GM12878 (cell line): ENCODE data around the gene ICE1. TPM values are rescaled to one million over a fixed set of nuclear protein-coding genes. Genes with fewer than 3 reads are reported as not detected.

Experiments used
- CBFB ChIP-seq: IDR thresholded peaks from 2 replicates; pipeline ENCODE4 v1.6.1; 2016; ENCODE audit warnings: antibody characterized with exemption, low read depth
- CHD2 ChIP-seq: IDR thresholded peaks from 2 replicates; pipeline ENCODE4 v1.6.1; 2011; ENCODE audit warnings: low read depth, low read length, improper control_type of control experiment, borderline replicate concordance
- CREM ChIP-seq: IDR thresholded peaks from 2 replicates; pipeline ENCODE4 v1.6.1; 2014; ENCODE audit warnings: antibody characterized with exemption, low read depth
- EGR1 ChIP-seq, 2 experiments: IDR thresholded peaks; 1 replicate in 1 of 2; 2 replicates in 1 of 2; pipeline ENCODE4 v1.6.1; 2011 to 2012; ENCODE audit warnings: low read depth in 2 of 2, low read length in 2 of 2, borderline replicate concordance in 1 of 2, mild to moderate bottlenecking in 1 of 2, moderate library complexity in 1 of 2
- ETV6 ChIP-seq, 2 experiments: fragments of 450-650 bp in 1 of 2; IDR thresholded peaks in 1 of 2; conservative IDR thresholded peaks in 1 of 2; 2 replicates each; pipeline ENCODE4 v1.6.1; 2014; ENCODE audit warnings: antibody characterized with exemption in 1 of 2, borderline replicate concordance in 1 of 2, low read depth in 1 of 2, mild to moderate bottlenecking in 1 of 2, moderate library complexity in 1 of 2
- JUNB ChIP-seq: IDR thresholded peaks from 2 replicates; pipeline ENCODE4 v1.6.1; 2016; ENCODE audit warnings: antibody characterized with exemption, mild to moderate bottlenecking
- MYB ChIP-seq: fragments of 150-350 bp; IDR thresholded peaks from 2 replicates; pipeline ENCODE4 v1.6.1; 2014; ENCODE audit warnings: mild to moderate bottlenecking, low read depth, low read length, borderline replicate concordance
- MYC ChIP-seq: IDR thresholded peaks from 2 replicates; pipeline ENCODE4 v1.6.1; 2011; ENCODE audit warnings: mild to moderate bottlenecking, low read length, moderate library complexity, inconsistent platforms; ENCODE audit not compliant: insufficient read depth, insufficient replicate concordance, insufficient read length, severe bottlenecking
- RAD21 ChIP-seq: IDR thresholded peaks from 2 replicates; pipeline ENCODE4 v1.6.1; 2011; ENCODE audit warnings: mild to moderate bottlenecking, low read depth, low read length, moderate library complexity; ENCODE audit not compliant: insufficient read depth
- RBBP5 ChIP-seq: fragments of 200-600 bp; sonication (generic); conservative IDR thresholded peaks from 2 replicates; pipeline ENCODE4 v1.6.1; 2016
- RCOR1 ChIP-seq: conservative IDR thresholded peaks from 2 replicates; pipeline ENCODE4 v1.6.1; 2012; ENCODE audit warnings: low read depth, low read length, improper control_type of control experiment
- RUNX3 ChIP-seq: IDR thresholded peaks from 2 replicates; pipeline ENCODE4 v1.6.1; 2012; ENCODE audit warnings: low read length, inconsistent platforms
- SMAD5 ChIP-seq: IDR thresholded peaks from 2 replicates; pipeline ENCODE4 v1.6.1; 2016; ENCODE audit warnings: antibody characterized with exemption, low read depth
- TAF1 ChIP-seq: IDR thresholded peaks from 2 replicates; pipeline ENCODE4 v1.6.1; 2011; ENCODE audit warnings: mild to moderate bottlenecking, low read depth, low read length, borderline replicate concordance
- TCF3 ChIP-seq: IDR thresholded peaks from 2 replicates; pipeline ENCODE4 v1.6.1; 2012; ENCODE audit warnings: low read depth, mild to moderate bottlenecking, low read length, borderline replicate concordance; ENCODE audit not compliant: insufficient read depth
- ZSCAN29 ChIP-seq: fragments of 450-650 bp; IDR thresholded peaks from 2 replicates; pipeline ENCODE4 v1.6.1; 2017; ENCODE audit warnings: mild to moderate bottlenecking, moderate library complexity
- polyA plus RNA-seq, 11 experiments: library from polyadenylated mRNA; depleted of rRNA in 4 of 11; unstranded in 6 of 11; stranded (reverse) in 5 of 11; fragments of >200 nt; fragmentation: Nextera tagmentation in 4 of 11; fragmentation: Illumina TruSeq in 1 of 11; extraction: Ambion mirVana in 4 of 11; extraction: Trizol in 1 of 11; gene quantifications; 1 replicate in 1 of 11; 2 replicates in 10 of 11; pipeline versions ENCODE4 v1.2.1 to v1.2.3, GENCODE V29; 2011 to 2016; ENCODE audit warnings: inconsistent platforms in 2 of 11, missing spikeins in 2 of 11, low read depth in 1 of 11
- total RNA-seq, 4 experiments: library from RNA; depleted of rRNA in 3 of 4; stranded (reverse); fragments of >200 nt in 3 of 4; fragmentation: Illumina TruSeq in 1 of 4; extraction: Trizol in 1 of 4; gene quantifications; 2 replicates each; pipeline versions ENCODE4 v1.2.1 to v1.2.3, GENCODE V29; 2013 to 2021
- TF ChIP-seq, protein P1 (sequence below): IDR thresholded peaks from 2 replicates; pipeline ENCODE4 v1.6.1; 2012; ENCODE audit warnings: improper control_type of control experiment, low read depth, low read length; ENCODE audit not compliant: insufficient replicate concordance
- TF ChIP-seq, protein P2 (sequence below): fragments of 450-650 bp; IDR thresholded peaks from 2 replicates; pipeline ENCODE4 v1.6.1; 2018; ENCODE audit warnings: borderline replicate concordance, mild to moderate bottlenecking; ENCODE audit not compliant: partially characterized antibody
- TF ChIP-seq, protein P3 (sequence below): fragments of 450-650 bp; IDR thresholded peaks from 2 replicates; pipeline ENCODE4 v1.6.1; 2016; ENCODE audit warnings: mild to moderate bottlenecking

ICE1 gene
- total and polyA plus RNA-seq, 10 of the 15 experiments (the other 5 are each of a cell fraction or from before 2014, with no cell fraction given), result 3.8 to 31.4 (median 18.9) TPM

- TF ChIP-seq, protein P1, sequence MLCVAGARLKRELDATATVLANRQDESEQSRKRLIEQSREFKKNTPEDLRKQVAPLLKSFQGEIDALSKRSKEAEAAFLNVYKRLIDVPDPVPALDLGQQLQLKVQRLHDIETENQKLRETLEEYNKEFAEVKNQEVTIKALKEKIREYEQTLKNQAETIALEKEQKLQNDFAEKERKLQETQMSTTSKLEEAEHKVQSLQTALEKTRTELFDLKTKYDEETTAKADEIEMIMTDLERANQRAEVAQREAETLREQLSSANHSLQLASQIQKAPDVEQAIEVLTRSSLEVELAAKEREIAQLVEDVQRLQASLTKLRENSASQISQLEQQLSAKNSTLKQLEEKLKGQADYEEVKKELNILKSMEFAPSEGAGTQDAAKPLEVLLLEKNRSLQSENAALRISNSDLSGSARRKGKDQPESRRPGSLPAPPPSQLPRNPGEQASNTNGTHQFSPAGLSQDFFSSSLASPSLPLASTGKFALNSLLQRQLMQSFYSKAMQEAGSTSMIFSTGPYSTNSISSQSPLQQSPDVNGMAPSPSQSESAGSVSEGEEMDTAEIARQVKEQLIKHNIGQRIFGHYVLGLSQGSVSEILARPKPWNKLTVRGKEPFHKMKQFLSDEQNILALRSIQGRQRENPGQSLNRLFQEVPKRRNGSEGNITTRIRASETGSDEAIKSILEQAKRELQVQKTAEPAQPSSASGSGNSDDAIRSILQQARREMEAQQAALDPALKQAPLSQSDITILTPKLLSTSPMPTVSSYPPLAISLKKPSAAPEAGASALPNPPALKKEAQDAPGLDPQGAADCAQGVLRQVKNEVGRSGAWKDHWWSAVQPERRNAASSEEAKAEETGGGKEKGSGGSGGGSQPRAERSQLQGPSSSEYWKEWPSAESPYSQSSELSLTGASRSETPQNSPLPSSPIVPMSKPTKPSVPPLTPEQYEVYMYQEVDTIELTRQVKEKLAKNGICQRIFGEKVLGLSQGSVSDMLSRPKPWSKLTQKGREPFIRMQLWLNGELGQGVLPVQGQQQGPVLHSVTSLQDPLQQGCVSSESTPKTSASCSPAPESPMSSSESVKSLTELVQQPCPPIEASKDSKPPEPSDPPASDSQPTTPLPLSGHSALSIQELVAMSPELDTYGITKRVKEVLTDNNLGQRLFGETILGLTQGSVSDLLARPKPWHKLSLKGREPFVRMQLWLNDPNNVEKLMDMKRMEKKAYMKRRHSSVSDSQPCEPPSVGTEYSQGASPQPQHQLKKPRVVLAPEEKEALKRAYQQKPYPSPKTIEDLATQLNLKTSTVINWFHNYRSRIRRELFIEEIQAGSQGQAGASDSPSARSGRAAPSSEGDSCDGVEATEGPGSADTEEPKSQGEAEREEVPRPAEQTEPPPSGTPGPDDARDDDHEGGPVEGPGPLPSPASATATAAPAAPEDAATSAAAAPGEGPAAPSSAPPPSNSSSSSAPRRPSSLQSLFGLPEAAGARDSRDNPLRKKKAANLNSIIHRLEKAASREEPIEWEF, result no peak
- TF ChIP-seq RCOR1, result no peak
- TF ChIP-seq SMAD5, result peak; percentile 69; the same call in 1 of the 2 replicates
- peak in 1 of 2 experiments; percentile 87; a peak in 1 of 3 replicates for TF ChIP-seq EGR1 (IDR thresholded peaks at IDR 0.05; ENCODE audit: borderline replicate concordance in 1 of 2, low read depth in 2 of 2, low read length in 2 of 2)
- TF ChIP-seq JUNB, result no peak
- peak; percentile 81 for TF ChIP-seq CBFB
- TF ChIP-seq ZSCAN29, result no peak
- TF ChIP-seq ETV6 (conservative IDR thresholded peaks at IDR 0.05 in 1 of 2, IDR thresholded peaks at IDR 0.05 in 1 of 2; ENCODE audit: borderline replicate concordance in 1 of 2, low read depth in 1 of 2), result no peak
- no peak for TF ChIP-seq TCF3
- no peak for TF ChIP-seq RAD21
- TF ChIP-seq MYC, result no peak
- TF ChIP-seq RBBP5, result no peak
- TF ChIP-seq, protein P2, sequence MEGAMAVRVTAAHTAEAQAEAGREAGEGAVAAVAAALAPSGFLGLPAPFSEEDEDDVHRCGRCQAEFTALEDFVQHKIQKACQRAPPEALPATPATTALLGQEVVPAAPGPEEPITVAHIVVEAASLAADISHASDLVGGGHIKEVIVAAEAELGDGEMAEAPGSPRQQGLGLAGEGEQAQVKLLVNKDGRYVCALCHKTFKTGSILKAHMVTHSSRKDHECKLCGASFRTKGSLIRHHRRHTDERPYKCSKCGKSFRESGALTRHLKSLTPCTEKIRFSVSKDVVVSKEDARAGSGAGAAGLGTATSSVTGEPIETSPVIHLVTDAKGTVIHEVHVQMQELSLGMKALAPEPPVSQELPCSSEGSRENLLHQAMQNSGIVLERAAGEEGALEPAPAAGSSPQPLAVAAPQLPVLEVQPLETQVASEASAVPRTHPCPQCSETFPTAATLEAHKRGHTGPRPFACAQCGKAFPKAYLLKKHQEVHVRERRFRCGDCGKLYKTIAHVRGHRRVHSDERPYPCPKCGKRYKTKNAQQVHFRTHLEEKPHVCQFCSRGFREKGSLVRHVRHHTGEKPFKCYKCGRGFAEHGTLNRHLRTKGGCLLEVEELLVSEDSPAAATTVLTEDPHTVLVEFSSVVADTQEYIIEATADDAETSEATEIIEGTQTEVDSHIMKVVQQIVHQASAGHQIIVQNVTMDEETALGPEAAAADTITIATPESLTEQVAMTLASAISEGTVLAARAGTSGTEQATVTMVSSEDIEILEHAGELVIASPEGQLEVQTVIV, result peak; percentile 49
- TF ChIP-seq CHD2, result peak; percentile 69; the same call in 1 of the 2 replicates
- TF ChIP-seq, protein P3, sequence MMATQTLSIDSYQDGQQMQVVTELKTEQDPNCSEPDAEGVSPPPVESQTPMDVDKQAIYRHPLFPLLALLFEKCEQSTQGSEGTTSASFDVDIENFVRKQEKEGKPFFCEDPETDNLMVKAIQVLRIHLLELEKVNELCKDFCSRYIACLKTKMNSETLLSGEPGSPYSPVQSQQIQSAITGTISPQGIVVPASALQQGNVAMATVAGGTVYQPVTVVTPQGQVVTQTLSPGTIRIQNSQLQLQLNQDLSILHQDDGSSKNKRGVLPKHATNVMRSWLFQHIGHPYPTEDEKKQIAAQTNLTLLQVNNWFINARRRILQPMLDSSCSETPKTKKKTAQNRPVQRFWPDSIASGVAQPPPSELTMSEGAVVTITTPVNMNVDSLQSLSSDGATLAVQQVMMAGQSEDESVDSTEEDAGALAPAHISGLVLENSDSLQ, result peak; percentile 78
- peak; percentile 98 for TF ChIP-seq MYB
- TF ChIP-seq CREM, result peak; percentile 99
- TF ChIP-seq TAF1, result peak; percentile 65
- peak; percentile 58 for TF ChIP-seq RUNX3
Observed at GRCh38 chr5:5421961-5422818, at the start of gene ICE1 (continued).
